Endothelial cell of umbilical vein (primary cell): Measurements from ENCODE around the gene HMBS. TPM values are rescaled to one million over a fixed set of nuclear protein-coding genes. Genes with fewer than 3 reads are reported as not detected.

Experiments used
- BruUV-seq: library from RNA; stranded (reverse); fragments of 400-500 nt; replicated peaks from 2 replicates; lab custom pipeline; 2021; lab: Mats Ljungman, UMichigan
- CTCF ChIA-PET: fragments of 300-600, 350-600 bp; sonication (Branson Sonifier 250); formaldehyde crosslinking; loops from one replicate; lab custom pipeline; 2021; ENCODE audit warnings: antibody characterized with exemption, inconsistent platforms; lab: Charles Lee
- POLR2A ChIA-PET: fragments of 300-600, 350-600 bp; sonication (Branson Sonifier 250); formaldehyde crosslinking; loops from one replicate; lab custom pipeline; 2021; ENCODE audit warnings: antibody characterized with exemption, inconsistent platforms; lab: Charles Lee
- DNase-seq: peaks from one replicate; pipeline ENCODE4 v3.0.0-alpha.2; 2011; ENCODE audit warnings: low read depth, low spot score
- FAIRE-seq: peaks from 2 replicates; lab custom pipeline; 2011; peaks lifted over from hg19 to GRCh38; lab: Jason Lieb, UNC
- H2AFZ ChIP-seq: 2 replicates; pipeline ENCODE4 v1.6.0; 2012; ENCODE audit warnings: low read depth, low read length, control low read depth, inconsistent platforms
- H3K27ac ChIP-seq: 2 replicates; pipeline ENCODE4 v1.5.1; 2011; ENCODE audit warnings: low read depth, mild to moderate bottlenecking, control low read depth, low read length, moderate library complexity; ENCODE audit not compliant: insufficient read depth
- H3K27me3 ChIP-seq, 2 experiments: 2 replicates each; pipeline versions ENCODE4 v1.6.0 to v1.6.1; 2011; ENCODE audit warnings: low read length in 2 of 2, mixed read lengths in 1 of 2; ENCODE audit not compliant: control insufficient read depth in 2 of 2, insufficient read depth in 2 of 2
- H3K36me3 ChIP-seq, 2 experiments: 2 replicates in 1 of 2; 3 replicates in 1 of 2; pipeline ENCODE4 v1.5.1; 2011; ENCODE audit warnings: low read length in 2 of 2, mild to moderate bottlenecking in 1 of 2, moderate library complexity in 1 of 2; ENCODE audit not compliant: control insufficient read depth in 2 of 2, insufficient read depth in 2 of 2; ENCODE audit errors: extremely low read depth in 1 of 2
- H3K4me1 ChIP-seq: 3 replicates; pipeline ENCODE4 v1.5.1; 2011; ENCODE audit warnings: mild to moderate bottlenecking, low read length; ENCODE audit not compliant: control insufficient read depth, insufficient read depth; ENCODE audit errors: extremely low read depth
- H3K4me2 ChIP-seq: 2 replicates; pipeline ENCODE4 v1.6.1; 2011; ENCODE audit warnings: low read length, control low read depth, mixed read lengths; ENCODE audit not compliant: insufficient read depth
- H3K4me3 ChIP-seq, 3 experiments: fragments of 200-600 bp in 1 of 3; sonication (generic), shearing (Covaris generic) in 1 of 3; replicated peaks in 1 of 3; 2 replicates each; pipeline ENCODE4 v1.5.1; 2011 to 2016; ENCODE audit warnings: control low read depth in 3 of 3, low read length in 3 of 3, mild to moderate bottlenecking in 2 of 3, inconsistent platforms in 1 of 3, low read depth in 1 of 3, moderate library complexity in 1 of 3; ENCODE audit not compliant: insufficient read depth in 1 of 3
- H3K79me2 ChIP-seq: 2 replicates; pipeline ENCODE4 v1.6.0; 2012; ENCODE audit warnings: low read length, inconsistent platforms; ENCODE audit not compliant: control insufficient read depth, insufficient read depth
- H3K9ac ChIP-seq: replicated peaks from 2 replicates; pipeline ENCODE3; 2011; ENCODE audit warnings: low read length, control low read depth; ENCODE audit not compliant: insufficient read depth; ENCODE audit errors: extremely low read depth
- H3K9me1 ChIP-seq: replicated peaks from 3 replicates; pipeline ENCODE4 v1.6.0; 2011; ENCODE audit warnings: mild to moderate bottlenecking, low read length; ENCODE audit not compliant: control insufficient read depth, insufficient read depth; ENCODE audit errors: extremely low read depth
- H3K9me3 ChIP-seq: replicated peaks from 2 replicates; pipeline ENCODE4 v1.5.1; 2012; ENCODE audit warnings: low read length, inconsistent platforms; ENCODE audit not compliant: control insufficient read depth, insufficient read depth
- H4K20me1 ChIP-seq: replicated peaks from 2 replicates; pipeline ENCODE3; 2011; ENCODE audit warnings: mild to moderate bottlenecking, low read length; ENCODE audit not compliant: control insufficient read depth, insufficient read depth; ENCODE audit errors: extremely low read depth
- FOS ChIP-seq: IDR thresholded peaks from 2 replicates; pipeline ENCODE4 v1.6.1; 2011; ENCODE audit warnings: mild to moderate bottlenecking, low read length, moderate library complexity, borderline replicate concordance; ENCODE audit not compliant: insufficient read depth
- GATA2 ChIP-seq: IDR thresholded peaks from 2 replicates; pipeline ENCODE4 v1.7.0; 2011; ENCODE audit warnings: low read depth, mild to moderate bottlenecking, moderate library complexity, mixed read lengths, low read length; ENCODE audit not compliant: insufficient read length, insufficient read depth
- JUN ChIP-seq: IDR thresholded peaks from 2 replicates; pipeline ENCODE4 v1.6.1; 2011; ENCODE audit warnings: borderline replicate concordance, low read depth; ENCODE audit not compliant: insufficient read length, insufficient read depth
- MYC ChIP-seq: IDR thresholded peaks from one replicate; pipeline ENCODE4 v1.6.1; 2011; ENCODE audit warnings: mild to moderate bottlenecking, low read depth, low read length
- POLR2A ChIP-seq: IDR thresholded peaks from 2 replicates; pipeline ENCODE4 v1.6.1; 2012; ENCODE audit warnings: low read depth, mild to moderate bottlenecking, control low read depth, low read length
- POLR2AphosphoS5 ChIP-seq: IDR thresholded peaks from 2 replicates; pipeline ENCODE4 v1.6.1; 2012; ENCODE audit warnings: low read depth, mild to moderate bottlenecking, control low read depth, low read length, moderate library complexity; ENCODE audit not compliant: insufficient read depth
- dilution Hi-C: fragments of 300-500 bp; cut with MboI; formaldehyde crosslinking; loops from one replicate; pipeline ENCODE4 v1.15.0; 2019; ENCODE audit warnings: low sequenced_read_pairs; ENCODE audit not compliant: extremely low pct_ligation_motif_present
- intact Hi-C: fragments of 100-400 bp; cut with micrococcal nuclease; formaldehyde crosslinking; loops from one replicate; pipeline ENCODE4 v1.10.0; 2022
- polyA plus RNA-seq, 4 experiments: library from polyadenylated mRNA; depleted of rRNA in 3 of 4; stranded (reverse) in 3 of 4; unstranded in 1 of 4; fragments of >200 nt; gene quantifications; 2 replicates each; pipeline versions ENCODE4 v1.2.1 to v1.2.3, GENCODE V29; 2011 to 2012; ENCODE audit warnings: missing spikeins in 1 of 4
- total RNA-seq: library from RNA; stranded (reverse); gene quantifications from 2 replicates; pipeline ENCODE4 v1.2.3, GENCODE V29; 2021
- TF ChIP-seq, protein P1 (sequence below): IDR thresholded peaks from 2 replicates; pipeline ENCODE4 v1.6.1; 2011; ENCODE audit not compliant: insufficient read depth, insufficient read length
- TF ChIP-seq, protein P2 (sequence below), 2 donors: IDR thresholded peaks; 1 replicate in 1 of 2; 2 replicates in 1 of 2; pipeline ENCODE4 v1.5.1; 2011; ENCODE audit warnings: low read length in 2 of 2, mild to moderate bottlenecking in 2 of 2, moderate library complexity in 2 of 2, control low read depth in 1 of 2, inconsistent platforms in 1 of 2, low read depth in 1 of 2; ENCODE audit not compliant: insufficient read depth in 1 of 2; ENCODE audit errors: extremely low read depth in 1 of 2

HMBS gene
- total and polyA plus RNA-seq, 2 donors (not counting 3 experiments of a cell fraction or from before 2014, with no cell fraction given): 13.5 to 24.8 TPM

DNA sequence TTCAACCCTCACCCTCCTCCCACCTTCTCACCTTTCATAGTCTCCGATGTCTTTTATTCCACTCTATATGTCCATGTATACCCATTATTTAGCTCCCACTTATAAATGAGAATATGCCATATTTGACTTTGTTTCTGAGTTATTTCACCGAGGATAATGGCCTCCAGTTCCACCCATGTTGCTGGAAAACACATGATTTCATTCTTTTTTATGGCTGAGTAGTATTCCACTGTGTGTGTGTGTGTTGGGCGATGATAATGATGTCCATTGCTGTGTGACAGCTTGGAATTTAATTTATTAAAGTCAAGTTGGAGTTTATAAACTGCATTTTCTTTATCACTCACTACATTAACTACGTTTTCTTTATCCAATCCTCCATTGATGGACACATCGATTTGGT is 33.5 kb downstream of the HMBS start:
- no peak overlapping the region for H3K4me2 ChIP-seq
- peak; percentile 28 for FAIRE-seq
- CTCF ChIA-PET: interaction anchor here (0.8 to 2.2 kb wide), 4 partner anchors 11 to 16 kb away, joined by 3 to 9 read pairs (median 4); partner anchors contain the start of genes C2CD2L and DPAGT1
- H3K79me2 ChIP-seq: peaks cover 13% of the 10 kb centered on the region
- intact Hi-C loops: no loop called here
- no peak for DNase-seq
- TF ChIP-seq, protein P1, sequence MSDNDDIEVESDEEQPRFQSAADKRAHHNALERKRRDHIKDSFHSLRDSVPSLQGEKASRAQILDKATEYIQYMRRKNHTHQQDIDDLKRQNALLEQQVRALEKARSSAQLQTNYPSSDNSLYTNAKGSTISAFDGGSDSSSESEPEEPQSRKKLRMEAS: no peak
- TF ChIP-seq FOS (no peak), POLR2AphosphoS5 (no peak), GATA2 (no peak), MYC (no peak), POLR2A (no peak), JUN (no peak)
- TF ChIP-seq, protein P2, sequence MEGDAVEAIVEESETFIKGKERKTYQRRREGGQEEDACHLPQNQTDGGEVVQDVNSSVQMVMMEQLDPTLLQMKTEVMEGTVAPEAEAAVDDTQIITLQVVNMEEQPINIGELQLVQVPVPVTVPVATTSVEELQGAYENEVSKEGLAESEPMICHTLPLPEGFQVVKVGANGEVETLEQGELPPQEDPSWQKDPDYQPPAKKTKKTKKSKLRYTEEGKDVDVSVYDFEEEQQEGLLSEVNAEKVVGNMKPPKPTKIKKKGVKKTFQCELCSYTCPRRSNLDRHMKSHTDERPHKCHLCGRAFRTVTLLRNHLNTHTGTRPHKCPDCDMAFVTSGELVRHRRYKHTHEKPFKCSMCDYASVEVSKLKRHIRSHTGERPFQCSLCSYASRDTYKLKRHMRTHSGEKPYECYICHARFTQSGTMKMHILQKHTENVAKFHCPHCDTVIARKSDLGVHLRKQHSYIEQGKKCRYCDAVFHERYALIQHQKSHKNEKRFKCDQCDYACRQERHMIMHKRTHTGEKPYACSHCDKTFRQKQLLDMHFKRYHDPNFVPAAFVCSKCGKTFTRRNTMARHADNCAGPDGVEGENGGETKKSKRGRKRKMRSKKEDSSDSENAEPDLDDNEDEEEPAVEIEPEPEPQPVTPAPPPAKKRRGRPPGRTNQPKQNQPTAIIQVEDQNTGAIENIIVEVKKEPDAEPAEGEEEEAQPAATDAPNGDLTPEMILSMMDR (IDR thresholded peaks at IDR 0.05; ENCODE audit: extremely low read depth in 1 of 2, insufficient read depth in 1 of 2, low read depth in 1 of 2, low read length in 2 of 2): no peak
- dilution Hi-C loops: no loop called here
- no peaks in the 10 kb centered on the region for H3K9me1 ChIP-seq
- no peak overlapping the region for H3K27ac ChIP-seq
- H3K9ac ChIP-seq: no peak overlapping the region
- no peak overlapping the region for H2AFZ ChIP-seq
- H3K36me3 ChIP-seq: peaks cover 5 to 11% of the 10 kb centered on the region in 2 experiments
- no peak overlapping the region for H3K4me3 ChIP-seq
- POLR2A ChIA-PET: no interaction called here
- no peaks in the 10 kb centered on the region for H4K20me1 ChIP-seq
- no peaks in the 10 kb centered on the region for H3K9me3 ChIP-seq
- no TSS peak for BruUV-seq
- peaks cover 16% of the 10 kb centered on the region for H3K4me1 ChIP-seq
- H3K27me3 ChIP-seq: no peaks in the 10 kb centered on the region
